Hematopoietic multipotent progenitor cell (in vitro differentiated cells): ENCODE measurements around the gene FGF14. TPM values are rescaled to one million over a fixed set of nuclear protein-coding genes. Genes with fewer than 3 reads are reported as not detected.
"Not testable (repeated sequence)": the region's sequence is repeated elsewhere in the genome, so short reads cannot be mapped to it uniquely, and the experiment has no call there.

Source experiments
- DNase-seq, 3 donors: peaks; one replicate each; pipeline ENCODE4 v3.0.0-alpha.2; 2011 to 2015; ENCODE audit warnings: low read depth in 2 of 3, low spot score in 2 of 3
- total RNA-seq: library from RNA; depleted of rRNA; stranded (reverse); fragments of >200 nt; gene quantifications from one replicate; pipeline ENCODE4 v1.2.3, GENCODE V29; 2012

Gene FGF14
- total RNA-seq, 1 donor, result under 0.01 TPM

DNA sequence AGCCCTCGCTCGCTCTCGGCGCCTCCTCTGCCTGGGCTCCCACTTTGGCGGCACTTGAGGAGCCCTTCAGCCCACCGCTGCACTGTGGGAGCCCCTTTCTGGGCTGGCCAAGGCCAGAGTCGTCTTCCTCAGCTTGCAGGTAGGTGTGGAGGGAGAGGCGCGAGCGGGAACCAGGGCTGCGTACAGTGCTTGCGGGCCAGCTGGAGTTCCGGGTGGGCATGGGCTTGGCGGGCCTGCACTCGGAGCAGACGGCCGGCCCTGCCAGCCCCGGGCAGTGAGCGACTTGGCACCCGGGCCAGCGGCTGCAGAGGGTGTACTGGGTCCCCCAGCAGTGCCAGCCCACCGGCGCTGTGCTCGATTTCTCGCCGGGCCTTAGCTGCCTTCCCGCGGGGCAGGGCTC, 333.5 kb downstream of the FGF14 start:
- DNase-seq, result not testable (repeated sequence)

DNA sequence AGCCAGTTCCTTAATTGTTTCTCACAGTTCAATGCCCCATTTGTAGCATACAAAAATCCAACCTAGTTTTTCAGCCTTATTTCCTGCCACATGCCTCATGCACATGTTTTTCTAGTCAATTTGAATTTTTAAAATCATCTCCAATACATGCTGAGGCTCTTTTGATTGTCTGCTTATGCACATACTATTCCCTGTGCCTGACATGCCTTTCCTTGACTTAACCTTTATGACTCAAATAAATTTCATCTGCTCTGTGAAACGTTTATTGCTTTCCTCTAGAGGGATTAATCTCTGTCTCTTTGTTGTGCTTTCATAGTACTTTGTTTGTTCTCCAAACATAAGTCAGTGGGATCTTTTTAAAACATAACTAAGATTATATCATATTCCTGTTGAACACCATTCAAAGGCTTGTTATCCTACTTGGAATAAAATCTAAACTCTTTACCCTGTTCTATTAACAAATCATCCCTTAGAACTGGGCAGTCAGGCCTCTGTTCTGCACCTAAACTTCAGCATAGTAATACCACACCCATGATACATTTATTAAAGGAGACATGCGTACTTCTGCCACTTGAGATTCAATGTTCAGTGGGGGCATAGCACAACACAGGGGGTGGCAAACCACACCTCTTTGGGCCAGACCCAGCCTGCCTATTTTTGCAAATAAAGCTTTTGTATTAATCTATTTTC, 346.6 kb downstream of the FGF14 start:
- DNase-seq, result no peak

DNA sequence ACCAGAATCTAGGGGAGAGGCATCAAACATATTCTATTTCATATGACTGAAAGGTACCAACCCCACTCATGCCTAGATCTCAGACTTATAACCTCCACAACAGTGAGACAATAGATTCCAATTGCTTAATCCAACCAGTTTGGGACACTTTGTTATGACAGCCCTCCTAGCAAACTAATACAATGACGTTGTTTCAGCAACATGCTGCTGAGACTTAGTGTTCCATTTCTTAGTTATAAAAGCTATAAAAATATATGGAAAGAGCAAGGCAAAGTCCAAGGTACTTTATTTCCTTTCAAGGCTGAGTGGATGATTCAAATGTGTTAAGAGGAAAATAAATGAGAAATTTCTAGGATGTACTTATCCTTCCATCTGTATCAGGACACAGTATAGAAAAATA, 352.0 kb downstream of the FGF14 start:
- DNase-seq, result no peak

DNA sequence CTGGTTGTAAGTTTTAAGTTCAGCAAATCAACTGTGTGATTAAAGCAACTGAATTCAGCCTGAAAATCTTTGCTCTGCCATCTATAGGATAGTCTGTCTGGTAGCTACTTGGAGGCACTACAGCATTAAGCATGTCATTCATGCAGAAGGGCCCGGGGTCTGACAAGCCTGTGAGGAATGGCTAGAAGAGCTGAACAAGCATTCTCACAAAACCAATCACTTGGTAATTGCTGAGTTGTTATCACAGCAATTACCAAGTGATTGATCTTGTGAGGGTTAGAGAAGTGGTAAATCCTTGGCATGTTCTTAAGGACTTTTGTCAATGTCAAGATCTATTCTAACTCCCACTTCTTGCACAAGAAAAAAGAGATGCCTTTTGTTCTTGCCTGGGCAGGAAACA, 356.1 kb downstream of the FGF14 start:
- DNase-seq, result no peak

DNA sequence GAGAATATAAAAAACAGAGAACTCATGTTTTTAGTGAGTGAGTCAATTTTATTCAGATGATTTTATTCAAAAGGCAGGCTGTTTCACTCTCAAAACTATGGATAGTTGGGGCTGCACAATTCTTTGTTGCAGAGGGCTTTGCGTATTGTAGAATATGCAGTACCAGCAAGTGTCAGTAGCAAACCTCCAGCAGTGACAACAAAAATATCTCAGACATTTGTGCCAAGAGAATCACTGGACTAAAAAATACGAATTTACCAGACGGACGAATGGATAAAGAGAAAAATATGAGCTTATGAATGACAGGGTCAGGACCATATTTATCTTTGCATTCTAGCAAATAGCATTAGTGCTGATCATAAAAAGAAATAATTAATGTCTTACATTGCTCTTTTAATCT, 359.1 kb downstream of the FGF14 start:
- DNase-seq, result no peak

DNA sequence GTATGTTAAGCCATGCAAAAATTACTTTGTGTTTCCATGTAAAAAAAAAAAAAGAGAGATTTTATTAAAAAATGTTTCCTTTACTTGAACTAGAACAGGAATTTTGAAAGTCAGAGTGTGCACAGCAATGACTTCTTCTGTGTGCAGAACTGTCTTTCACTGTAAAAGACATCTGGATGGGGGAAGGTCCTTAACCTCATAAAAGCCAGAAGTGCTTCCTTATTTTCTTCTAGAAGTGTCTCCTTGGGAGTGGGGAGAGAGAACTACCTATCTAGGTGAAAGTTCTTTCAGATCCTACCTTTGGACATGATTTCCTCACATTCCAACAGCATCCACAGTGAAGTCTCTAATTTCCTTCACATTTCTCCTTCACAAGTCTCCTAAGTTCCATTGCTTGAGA, 360.3 kb downstream of the FGF14 start:
- no peak for DNase-seq

DNA sequence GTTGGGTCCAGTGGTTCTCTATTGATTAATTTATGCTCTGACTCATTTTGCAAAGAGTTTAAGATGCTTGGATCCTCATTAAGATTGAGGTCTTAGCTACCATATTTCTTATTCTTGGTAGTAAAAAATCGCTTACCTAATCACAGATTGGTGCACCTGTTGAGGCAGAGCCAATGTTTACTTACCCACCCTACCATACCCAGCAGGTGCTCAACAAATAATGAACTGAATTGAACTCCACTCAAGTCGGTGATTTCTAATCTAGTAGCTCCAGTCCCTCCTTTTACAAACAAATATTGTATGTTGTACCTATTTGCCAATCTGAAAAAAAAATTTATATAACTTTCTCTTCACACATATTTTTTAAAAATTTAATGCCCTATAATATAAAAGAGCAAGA, 361.0 kb downstream of the FGF14 start:
- DNase-seq, result no peak

DNA sequence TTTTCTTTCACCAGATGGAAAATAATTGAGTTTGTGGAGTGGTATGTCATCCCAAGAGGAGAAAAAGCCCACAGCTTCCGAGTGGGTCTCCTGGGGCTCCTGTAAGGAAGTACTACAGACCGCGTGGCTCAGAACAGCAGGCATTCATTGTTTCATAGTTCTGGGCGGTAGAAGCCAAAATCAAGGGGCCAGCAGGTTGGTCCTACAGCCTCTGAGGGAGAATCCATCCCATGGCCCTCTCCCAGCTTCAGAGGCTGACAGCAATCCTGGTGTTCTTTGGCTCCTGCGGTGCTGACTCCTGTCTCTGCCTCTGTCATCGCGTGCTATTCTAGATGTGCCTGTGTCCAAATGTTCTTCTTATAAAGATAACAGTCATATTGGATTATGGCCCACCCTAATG, 362.6 kb downstream of the FGF14 start:
- DNase-seq, result no peak

DNA sequence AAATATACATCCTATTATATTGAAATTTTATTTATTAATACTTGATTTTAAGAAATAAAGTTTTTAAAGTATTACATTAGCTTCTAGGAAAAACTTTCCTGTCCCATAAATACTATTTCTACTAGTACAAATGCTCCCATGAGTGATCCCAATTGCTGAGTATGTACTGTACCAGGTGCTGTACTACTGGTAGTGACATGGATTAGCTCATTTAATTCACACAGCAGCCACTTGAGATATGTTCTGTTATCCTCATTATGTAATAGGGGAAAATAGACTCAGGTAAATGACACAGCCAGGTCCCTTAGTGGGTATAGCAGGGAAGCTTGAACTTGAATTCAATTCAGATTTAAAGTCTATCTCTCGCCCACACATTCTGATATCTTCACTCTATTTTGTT, 363.1 kb downstream of the FGF14 start:
- no peak for DNase-seq

DNA sequence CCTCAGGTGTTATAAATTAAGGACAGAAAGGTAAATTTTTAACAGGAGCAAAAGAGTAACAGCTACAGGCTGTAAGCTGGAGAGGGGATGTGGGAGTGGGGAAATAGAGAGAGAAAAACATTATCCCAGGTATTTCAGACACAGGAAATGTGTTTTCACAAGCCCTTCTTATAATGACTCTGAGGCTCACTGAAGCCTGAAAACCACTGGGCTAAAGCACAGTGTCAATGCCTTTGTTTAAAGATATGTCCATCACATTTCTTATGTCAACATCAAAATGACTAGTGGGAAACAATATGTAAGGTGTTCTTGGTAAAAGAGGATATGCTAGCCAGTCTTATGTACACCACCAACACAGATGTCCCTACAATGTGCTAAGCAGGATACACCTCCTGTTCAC, 365.9 kb downstream of the FGF14 start:
- no peak for DNase-seq

DNA sequence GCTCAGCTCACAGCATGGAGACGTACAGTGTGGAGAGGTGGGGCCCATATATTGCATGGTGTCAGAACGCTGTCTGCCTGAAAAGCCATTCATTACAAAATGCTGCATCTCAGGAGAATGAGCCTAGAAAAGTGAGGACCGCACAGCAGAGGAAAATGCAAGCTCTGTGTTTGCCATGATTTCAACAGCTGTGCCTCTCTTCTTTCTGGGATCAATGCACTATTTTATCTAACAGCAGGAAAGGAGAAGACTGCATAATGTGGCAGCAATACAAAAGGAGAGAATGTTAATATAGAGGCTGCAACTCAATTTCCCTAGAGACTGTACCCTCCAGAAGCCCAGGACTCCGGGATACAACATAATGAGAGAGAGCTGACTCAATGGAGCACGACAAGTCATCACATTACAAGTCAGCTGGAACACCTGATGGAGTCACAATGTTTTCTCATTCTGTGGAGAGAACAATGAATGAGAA, 368.0 kb downstream of the FGF14 start:
- DNase-seq, result no peak

DNA sequence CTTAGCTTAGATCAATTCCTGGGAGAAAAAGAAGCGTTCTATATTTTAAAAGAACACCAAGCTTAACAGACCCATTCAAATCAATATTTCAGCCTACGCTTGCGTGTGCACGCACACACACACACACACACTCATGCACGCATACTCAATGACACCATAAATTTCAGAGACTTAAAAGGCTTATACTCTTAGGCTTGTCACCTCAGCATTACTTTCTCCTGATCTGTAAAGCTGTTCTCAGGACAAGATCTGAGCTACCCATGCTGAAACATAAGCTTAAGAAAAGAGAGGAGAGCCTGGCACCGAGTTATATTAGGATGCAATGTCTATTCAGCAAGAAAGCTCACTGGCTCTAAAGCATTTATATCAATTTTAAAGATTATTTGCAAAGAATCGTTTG, 368.5 kb downstream of the FGF14 start:
- no peak for DNase-seq

DNA sequence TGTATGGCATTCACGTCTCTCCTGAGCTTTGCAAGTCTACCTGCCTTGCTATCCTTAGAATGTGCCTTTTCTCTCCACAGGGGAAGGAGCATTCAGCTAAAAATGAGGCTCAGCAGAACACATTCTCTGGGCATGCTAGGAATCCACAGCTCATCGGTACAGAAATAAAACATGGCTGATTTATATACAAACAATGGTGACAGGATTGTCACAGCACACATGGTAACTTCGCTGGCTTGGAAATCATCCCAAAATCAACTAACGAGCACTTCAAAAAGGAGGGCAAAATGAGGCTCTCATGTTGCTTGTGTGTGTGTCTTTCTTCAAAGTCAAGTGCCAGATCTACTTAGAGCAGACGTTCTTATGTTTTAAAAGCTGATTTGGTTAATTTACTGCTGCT, 373.0 kb downstream of the FGF14 start:
- DNase-seq, result no peak

DNA sequence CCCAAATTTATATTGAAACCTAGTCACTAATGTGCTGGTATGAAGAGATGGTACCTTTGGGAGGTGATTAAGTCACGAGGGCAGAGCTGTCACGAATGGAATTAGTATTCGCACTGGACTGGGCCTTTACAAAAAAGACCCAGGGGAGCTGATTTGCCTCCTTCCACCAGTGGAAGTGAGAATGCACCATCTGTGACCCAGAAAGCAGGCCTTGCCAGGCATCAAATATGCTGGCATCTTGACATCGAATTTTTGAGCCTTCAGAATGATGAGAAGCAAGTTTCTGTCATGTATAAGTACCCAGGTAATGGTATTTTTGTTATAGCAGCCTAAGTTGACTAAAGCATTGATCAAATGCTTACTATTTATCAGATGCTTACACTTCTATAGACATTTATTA, 373.6 kb downstream of the FGF14 start:
- DNase-seq, result no peak

DNA sequence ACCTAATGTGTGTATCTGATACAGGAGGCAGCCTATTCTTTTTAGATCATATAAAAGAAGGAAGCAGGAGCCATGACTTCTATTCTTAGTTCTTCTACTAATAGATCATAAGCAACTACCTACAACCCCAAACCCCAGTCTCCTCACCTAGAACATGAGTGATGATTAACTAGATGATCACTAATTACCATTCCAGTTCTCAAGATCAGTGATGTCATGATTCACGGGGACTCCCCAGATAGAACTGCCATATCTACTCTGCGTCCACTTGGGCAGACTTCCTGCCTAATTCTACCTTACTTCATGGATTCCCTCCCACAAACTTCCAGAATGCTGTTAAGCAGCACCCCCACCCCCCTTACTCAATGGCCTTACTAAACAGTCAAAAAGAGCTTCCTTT, 380.1 kb downstream of the FGF14 start:
- DNase-seq, result no peak

DNA sequence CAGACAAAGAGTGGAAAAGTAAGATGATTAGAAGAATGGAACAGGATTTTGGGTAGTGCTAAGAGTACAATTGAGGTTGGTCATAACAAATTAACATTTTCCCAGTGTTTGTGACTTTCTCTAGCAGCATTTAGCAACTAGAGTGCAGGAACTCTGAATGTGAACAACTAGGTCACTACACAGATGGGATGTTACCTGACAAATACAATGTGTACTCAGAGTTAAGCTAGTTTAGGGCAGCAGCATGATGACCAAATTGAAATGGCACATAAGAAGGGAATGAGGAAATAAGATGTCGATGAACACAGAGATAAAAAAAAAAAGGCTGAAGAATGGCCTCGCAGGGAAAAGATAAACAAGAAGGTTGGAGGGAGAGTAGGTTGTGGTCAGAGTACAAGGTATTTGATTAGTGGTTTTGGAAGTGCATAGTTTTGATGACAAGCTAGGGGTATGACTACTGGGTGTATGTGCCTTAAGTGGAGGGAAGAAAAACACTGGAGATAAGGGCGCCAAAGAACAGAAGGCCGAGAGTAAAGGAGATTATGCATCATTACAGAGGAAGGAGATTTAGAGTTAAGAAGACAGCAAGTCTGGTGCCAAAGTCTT, 381.1 kb downstream of the FGF14 start:
- no peak for DNase-seq

DNA sequence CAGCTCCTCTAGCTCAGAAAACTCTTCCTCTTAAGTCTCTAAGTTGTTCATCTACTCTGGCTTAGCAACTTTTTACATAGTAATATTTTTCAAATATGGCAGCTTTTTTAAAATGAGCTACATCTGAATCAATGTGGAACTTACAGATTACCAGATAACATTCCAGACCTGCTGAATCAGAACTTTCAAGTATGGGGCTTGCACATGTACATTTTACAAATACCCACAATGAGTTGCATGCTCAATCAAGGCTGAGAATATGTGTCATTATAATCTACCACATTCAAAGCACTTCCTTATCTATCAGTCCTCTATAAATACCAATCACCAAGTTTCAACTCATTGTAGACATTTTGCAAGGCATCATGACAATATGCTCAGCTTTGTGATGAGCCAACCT, 383.1 kb downstream of the FGF14 start:
- no peak for DNase-seq

DNA sequence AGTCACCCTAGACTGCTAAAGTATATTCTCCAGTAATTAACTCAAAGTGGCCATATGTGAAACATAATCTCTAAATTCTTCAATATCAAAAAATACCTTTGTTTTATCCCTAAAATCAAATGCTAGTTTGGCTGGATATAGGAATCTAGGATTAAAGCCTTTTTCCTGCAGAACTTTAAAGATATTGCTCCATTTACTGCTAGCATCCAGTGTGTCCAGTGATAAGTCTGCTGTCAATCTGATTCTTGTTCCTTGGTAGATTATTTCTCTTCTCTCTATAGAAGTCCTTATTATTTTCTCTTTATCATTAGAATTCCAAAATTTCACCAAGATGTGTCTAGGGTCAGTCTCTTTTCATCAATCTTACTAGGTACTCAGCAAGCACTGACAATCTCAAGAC, 384.6 kb downstream of the FGF14 start:
- no peak for DNase-seq

DNA sequence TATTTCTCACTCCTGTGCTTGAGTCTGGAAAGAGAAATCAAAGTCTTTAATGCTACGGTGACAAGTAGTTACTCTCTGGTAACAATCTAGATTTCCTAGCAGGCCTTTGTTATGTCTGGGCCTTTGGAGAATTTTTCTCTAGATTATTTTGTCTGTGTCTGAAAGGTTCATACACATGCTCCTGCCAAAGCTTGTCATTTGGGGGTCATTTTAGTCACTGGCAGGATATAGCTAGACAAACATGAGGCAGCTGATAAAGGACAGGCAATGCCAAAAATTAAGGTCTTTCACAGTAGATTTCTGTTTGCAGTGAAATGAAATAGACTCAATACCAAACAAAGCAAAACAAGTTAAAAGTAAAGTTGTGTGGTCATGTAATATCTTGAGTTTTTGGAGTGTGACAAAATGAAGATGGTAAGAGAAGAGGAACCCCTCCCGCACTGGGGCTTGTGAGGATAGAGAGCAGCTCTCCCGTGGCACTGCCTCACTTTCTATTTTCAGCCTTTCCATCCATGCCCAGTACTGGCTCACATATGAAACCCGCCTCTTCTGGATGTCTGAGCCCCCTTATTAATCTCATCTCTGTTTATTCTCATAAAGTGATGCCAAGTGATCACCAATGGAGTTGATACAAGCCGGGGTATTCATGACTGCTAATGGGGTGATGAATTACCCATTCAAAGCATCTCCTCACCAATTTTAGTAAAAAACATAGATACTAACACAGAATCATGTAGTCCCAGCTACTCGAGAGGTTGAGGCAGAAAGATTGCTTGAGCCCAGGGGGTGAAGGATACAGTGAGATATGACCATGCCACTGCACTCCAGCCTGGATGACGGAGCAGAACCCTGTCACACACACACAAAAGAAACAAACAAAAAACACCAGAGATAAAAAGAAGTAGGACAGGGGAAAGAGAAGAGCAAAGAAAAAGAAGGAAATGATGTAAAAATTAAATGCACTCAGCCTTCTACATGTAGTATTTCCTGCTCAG, 389.3 kb downstream of the FGF14 start:
- DNase-seq, result no peak

DNA sequence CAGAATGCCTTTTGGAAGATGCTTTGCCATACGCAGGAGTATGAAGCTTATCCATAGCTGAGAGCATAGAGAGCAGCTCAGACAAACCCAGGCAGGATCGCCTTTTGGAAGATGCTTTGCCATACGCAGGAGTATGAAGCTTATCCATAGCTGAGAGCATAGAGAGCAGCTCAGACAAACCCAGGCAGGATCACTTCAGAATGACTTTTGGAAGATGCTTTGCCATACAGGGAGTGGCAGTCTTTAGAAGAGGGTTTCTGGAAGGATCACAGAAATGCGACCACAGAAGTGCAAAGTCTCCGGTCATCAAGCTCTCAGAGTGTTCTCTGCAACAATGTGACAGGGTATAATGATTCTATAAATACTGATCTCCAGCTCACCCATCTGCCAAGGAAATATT, 390.4 kb downstream of the FGF14 start:
- not testable (repeated sequence) for DNase-seq

DNA sequence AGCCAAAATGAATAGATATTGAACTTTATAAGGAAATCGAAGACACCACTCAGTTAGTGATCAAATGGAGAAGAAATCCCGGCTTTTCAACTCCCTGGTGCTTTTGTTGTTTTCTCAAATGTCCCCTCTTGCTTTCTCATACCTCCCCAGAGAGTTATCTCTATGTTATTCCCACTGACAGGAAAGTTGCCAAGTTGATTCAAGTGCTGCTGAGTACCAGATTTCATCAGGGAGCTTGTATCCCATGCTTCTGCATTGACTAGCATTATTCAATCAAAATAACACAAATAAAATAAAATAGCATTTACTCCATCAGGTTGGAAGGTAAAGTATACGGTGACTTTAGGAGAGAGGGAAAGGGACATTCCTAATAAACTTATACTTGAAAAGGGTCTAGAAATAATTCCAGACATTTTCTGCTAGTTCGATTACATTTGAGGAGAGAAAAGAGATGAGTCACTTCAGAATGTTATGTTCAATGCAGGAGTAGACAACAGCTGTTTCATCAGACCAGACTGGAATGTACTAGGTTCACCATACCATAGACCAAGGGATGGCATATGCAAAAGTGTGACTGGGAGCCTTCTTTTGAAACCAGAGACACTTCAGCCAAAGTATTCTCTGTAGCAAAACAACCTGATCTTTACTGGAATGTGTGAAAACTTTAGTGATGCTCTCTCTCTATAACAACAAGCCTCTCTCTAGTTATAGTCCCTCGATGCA, 397.8 kb downstream of the FGF14 start:
- DNase-seq, result no peak
